CD4-positive, alpha-beta T cell treated with Interleukin-21 for 1 hour (primary cell): Measurements from ENCODE around the gene LSAMP.

Source experiments
- DNase-seq: peaks from one replicate; pipeline ENCODE4 v3.0.0-alpha.2; 2020

Gene LSAMP

GRCh38 chr3:115999001-115999585, 446.2 kb downstream of the LSAMP start:
- no peak for DNase-seq

GRCh38 chr3:115996420-115997108, 448.7 kb downstream of the LSAMP start:
- DNase-seq = no peak

- DNase-seq = no peak
Observed at GRCh38 chr3:115990669-115991068, 454.6 kb downstream of the LSAMP start.

- DNase-seq = no peak
Observed at GRCh38 chr3:115989684-115990421, 455.4 kb downstream of the LSAMP start.

DNA sequence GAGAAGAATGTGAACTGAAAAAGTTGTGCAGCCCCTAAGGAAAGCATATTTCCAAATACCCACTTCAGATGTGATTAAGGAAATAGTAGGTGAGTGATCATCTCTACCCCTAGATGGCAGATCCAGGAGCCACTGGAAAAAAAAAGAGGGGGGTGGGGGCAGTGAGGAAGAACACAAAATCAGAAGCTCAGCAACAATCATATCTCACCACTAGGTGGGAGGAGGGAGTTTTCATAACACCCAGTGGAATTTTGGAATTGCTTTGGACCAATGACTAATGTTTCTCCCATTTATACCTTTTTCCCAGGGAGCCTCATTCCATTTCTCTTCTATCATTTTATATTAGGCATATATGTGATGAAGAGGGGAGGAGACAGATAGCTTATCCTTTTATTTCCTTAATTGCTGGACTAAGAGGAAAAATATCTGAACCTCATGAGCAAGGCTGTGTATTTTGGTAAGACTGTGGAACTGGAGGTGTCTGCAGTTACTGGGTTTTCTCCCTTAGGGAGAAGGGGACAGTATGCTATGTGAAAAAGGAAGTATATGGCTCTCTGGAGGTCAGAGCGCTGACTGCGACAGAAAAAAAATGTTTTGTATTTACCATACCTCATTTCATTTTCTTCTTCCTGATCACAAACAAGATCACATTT, 458.6 kb downstream of the LSAMP start:
- DNase-seq = no peak

DNA sequence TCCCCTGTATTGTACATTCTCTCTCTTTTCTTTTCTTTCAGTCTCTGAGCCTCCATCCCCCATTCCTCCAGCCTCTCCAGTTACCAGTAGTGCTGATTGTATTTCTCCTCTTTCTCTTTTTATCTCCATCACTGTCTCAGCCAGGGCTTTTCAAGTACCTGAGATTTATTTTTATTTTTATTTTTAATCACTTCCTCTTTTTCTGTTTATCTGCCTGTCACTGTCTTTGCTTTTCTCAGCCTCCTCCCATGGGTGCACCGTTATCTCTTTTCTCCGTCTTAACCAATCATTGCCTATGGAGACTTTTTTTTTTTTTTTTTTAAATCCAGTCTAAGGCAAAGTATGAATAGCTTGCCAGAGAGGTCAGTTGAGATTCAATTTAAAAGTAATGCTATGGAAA, 462.7 kb downstream of the LSAMP start:
- no peak for DNase-seq

GRCh38 chr3:115982108-115982507, 463.2 kb downstream of the LSAMP start:
- no peak for DNase-seq

DNA sequence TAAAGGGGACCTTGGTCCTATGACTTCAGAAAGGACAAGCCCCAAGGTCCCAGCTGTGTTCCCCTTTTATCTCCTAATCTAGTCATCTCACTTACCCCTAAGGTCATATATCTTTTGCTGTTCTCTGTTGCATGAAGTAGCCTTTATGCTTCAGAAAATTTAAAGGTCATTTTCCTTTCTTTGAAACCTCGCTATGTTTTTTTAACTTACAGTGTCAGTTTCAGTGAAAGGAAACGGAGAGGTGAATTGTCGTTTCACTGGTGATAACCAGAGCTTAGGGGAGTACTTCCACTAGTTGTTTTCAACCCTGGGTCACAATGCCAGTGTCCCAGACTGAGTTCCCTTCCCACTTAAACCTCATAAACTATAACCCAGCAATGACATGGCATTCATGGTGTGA, 464.6 kb downstream of the LSAMP start:
- no peak for DNase-seq

DNA sequence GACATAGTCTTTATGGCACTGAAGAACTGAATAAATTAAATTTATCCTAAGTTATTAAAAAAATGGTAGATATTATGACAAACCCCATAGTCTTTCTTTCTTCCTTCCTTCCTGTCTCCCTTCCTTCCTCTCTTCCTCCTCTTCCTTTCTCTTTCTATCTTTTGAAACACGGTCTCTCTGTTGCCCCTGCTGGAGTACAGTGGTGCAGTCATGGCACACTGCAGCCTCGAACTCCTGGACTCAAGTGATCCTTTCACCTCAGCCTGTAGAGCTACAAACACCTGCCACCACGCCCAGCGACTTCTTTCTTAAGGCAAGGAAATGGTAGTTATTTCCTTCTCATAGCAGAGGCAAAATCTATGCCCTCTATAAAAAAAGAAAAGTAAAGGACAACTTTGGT, 467.4 kb downstream of the LSAMP start:
- DNase-seq = no peak

- DNase-seq = no peak
Observed at GRCh38 chr3:115975796-115976195, 469.5 kb downstream of the LSAMP start.

DNA sequence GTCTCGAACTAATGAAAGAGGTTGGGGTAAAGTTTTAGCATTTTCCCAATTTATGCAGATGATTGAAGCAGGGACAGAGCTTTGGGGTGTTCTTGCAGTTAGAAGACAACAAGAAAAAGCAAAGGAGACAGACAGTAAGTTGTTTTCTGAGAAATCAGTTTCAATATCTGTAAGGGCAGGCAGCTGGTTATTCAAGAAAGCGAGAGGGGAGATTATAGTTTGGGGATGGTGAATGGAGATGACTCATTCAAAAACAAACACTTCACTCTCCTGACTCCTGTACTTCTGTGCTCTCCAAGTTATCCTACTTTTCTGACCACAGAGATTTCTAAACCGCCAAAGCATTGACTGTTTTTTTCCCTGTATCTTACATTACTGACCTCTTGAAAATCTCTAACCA, 469.9 kb downstream of the LSAMP start:
- no peak for DNase-seq

- DNase-seq = no peak
Observed at GRCh38 chr3:115974940-115975339, 470.3 kb downstream of the LSAMP start.

GRCh38 chr3:115968871-115969270, 476.4 kb downstream of the LSAMP start:
- no peak for DNase-seq

DNA sequence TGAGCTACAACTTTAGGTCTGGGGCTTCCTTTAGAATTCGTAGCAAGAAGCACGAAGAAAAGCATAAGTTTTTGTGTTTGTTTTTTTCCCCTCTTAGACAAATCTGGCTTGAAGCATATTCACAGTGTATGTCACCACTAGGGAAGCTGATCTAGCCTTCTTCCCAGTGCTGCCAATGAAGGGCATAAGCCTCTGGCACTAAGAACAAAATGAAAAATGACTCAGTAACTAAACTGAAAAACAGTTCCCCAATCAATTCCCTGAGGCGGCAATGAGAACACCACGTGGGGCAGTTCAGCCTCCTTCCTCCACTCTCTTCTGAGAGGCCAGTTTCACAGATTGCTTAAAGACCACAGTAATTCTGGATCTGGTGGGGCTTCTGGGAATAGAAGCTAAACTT, 483.9 kb downstream of the LSAMP start:
- DNase-seq = no peak

DNA sequence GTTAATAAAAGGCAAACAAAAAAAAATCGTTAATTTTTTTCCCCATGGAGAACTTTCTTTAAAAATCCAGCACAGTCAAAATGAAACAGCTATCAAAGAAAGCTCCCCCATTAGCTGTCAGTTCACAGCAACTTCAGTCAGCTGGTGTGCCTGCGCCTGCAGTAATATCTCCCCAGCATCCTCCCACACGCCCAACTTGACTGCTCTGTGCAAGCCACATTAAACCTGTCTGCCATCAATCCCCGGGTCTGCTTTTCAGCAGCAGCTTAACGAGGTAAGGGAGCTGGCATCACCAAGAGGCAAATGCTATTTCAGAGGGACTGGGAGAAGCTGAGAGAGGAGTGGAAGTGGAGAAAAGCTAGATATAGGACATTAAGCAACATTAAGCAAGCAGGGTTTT, 484.5 kb downstream of the LSAMP start:
- no peak for DNase-seq

GRCh38 chr3:115958526-115958925, 486.8 kb downstream of the LSAMP start:
- DNase-seq = no peak

DNA sequence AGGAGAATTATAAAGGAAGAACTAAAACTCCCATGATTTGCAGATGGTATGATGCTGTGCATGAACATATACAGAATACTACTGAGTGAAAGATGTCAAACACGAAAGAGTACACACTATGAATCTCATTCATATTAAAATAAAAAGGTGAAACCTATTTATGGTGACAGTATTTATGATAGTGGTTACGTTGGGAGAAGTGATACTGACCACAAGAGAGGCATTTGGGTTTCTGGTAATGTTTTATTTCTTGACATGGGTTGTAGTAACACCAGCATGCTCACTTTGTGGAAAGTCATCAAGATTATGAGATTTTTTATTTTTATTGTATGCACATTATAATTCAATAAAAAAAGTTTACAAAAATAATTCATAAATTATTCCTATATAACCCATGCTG, 498.0 kb downstream of the LSAMP start:
- no peak for DNase-seq

DNA sequence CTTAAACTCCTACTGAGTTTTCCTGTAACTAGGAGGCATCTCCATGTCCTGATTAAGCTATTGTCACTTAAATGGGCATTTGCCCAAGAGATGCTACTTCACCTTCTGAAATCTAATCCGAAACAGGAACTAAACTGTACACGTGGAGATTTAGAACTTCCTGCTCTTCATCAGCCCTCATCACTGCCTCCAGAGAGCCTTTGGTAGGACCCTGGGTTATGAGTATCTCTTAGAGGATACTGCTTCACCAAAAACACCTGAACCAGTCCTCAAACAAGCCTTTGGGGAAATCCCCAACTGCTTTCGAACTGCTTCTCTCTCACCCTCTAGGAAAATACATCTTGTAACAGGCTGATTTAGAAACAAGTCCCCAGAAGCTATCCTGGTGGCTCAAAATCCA, 501.7 kb downstream of the LSAMP start:
- DNase-seq = no peak

DNA sequence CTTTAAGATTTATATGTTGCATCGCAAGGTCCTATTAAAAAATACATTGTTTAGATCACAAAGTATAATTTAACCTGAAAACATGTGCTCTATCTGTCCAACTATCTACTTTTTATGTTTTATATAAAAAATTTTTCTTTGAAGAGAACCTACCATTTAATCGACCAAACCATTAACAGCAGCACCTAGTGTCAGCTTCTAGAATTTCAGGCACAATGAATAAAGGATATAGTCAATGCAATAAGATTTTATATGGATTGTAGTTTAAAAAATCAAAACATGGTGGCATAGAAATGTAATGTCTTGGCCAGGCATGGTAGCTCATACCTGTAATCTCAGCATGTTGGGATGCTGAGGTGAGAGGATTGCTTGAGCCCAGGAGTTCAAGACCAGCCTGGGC, 508.2 kb downstream of the LSAMP start:
- DNase-seq = no peak

DNA sequence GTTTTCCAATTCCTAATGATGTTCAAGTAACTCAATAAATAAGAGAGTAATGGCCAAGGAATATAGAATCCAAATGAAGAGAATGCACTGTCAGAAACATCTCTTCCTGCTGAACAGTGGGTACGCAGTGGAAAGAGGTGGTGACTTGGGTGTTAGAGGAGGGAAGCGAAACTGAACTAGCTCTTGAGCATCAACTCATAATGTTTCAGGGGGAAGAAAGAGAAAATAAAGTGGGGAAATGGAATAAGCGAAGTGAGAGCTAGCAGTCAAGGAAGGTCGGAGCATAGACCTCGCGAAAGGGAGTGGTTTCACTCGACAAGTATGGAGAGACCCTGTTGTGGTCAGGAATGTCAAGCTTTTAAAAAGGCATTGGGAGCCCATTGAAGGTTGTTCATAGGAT, 512.5 kb downstream of the LSAMP start:
- DNase-seq = no peak

- no peak for DNase-seq
Observed at GRCh38 chr3:115931581-115931980, 513.7 kb downstream of the LSAMP start.

- DNase-seq = no peak
Observed at GRCh38 chr3:115930922-115931321, 514.4 kb downstream of the LSAMP start.

DNA sequence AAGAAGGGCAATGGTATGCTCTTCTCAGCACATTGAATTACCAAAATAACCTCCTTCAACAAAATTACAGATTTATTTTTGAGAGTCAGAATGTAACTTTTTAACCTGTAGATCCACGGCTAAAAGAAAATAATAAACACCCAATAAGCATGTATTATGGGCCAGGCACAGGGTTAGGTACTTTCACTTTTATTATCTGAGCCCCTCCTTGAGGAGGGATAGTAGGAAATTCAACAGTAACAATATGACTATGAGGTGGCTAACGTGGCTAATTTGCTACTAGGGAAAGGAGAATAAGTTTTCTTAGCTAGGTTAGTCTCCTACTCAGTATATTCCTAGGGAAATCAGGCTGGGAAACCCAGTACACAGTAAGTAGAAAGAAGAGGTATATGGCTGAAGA, 515.1 kb downstream of the LSAMP start:
- no peak for DNase-seq

DNA sequence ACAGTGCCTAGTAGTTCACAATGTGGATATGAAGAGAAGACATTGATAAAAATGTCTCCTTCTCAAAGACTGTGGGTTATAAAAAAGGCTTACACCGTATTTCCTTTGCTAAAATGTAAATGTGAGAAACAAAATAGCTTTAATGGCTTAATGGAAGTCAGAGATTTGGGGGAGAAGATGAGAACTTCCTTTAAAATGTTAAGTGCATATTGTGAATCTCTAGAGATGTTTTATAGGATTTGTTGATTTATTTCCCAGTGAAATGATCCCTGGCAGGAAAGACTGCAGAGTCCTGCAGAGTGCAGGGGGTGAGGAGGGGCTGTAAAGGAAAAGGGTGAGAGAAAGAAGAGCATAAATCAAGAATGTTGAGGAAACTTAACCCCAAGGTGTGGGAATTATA, 516.9 kb downstream of the LSAMP start:
- DNase-seq = no peak
